Trophoblast cell (in vitro differentiated cells and primary cell): Measurements from ENCODE around the gene IRS1.

Experiments
- DNase-seq, 2 donors: peaks; one replicate each; pipeline ENCODE4 v3.0.0-alpha.2; 2016
- H2AFZ ChIP-seq: 2 replicates; pipeline ENCODE4 v1.6.1; 2013; ENCODE audit warnings: low read length, moderate library complexity, mild to moderate bottlenecking; ENCODE audit not compliant: insufficient read depth, poor library complexity
- H2AK5ac ChIP-seq: 2 replicates; pipeline ENCODE4 v1.6.1; 2013; ENCODE audit warnings: mild to moderate bottlenecking, low read length
- H2BK120ac ChIP-seq: 2 replicates; pipeline ENCODE4 v1.6.1; 2013; ENCODE audit warnings: low read length, mild to moderate bottlenecking, moderate library complexity; ENCODE audit not compliant: insufficient read depth, poor library complexity
- H2BK12ac ChIP-seq: 2 replicates; pipeline ENCODE4 v1.6.1; 2013; ENCODE audit warnings: mild to moderate bottlenecking, low read length, moderate library complexity
- H2BK5ac ChIP-seq: 2 replicates; pipeline ENCODE4 v1.6.1; 2013; ENCODE audit warnings: low read length, low read depth, moderate library complexity, mild to moderate bottlenecking; ENCODE audit not compliant: poor library complexity
- H3K14ac ChIP-seq: 2 replicates; pipeline ENCODE4 v1.6.1; 2013; ENCODE audit warnings: mild to moderate bottlenecking, low read length
- H3K18ac ChIP-seq: 2 replicates; pipeline ENCODE4 v1.6.1; 2013; ENCODE audit warnings: mild to moderate bottlenecking, low read length
- H3K23ac ChIP-seq: 2 replicates; pipeline ENCODE4 v1.6.1; 2013; ENCODE audit warnings: low read length
- H3K27ac ChIP-seq: 2 replicates; pipeline ENCODE4 v1.5.1; 2013; ENCODE audit warnings: low read depth, mild to moderate bottlenecking, inconsistent platforms, low read length, moderate library complexity
- H3K27me3 ChIP-seq: 2 replicates; pipeline ENCODE4 v1.6.1; 2013; ENCODE audit warnings: inconsistent platforms, mild to moderate bottlenecking, low read length, moderate library complexity; ENCODE audit not compliant: insufficient read depth
- H3K36me3 ChIP-seq, 2 experiments: 1 replicate in 1 of 2; 2 replicates in 1 of 2; pipeline ENCODE4 v1.6.1; 2013; ENCODE audit warnings: low read length in 2 of 2, mild to moderate bottlenecking in 2 of 2, moderate library complexity in 1 of 2; ENCODE audit not compliant: insufficient read depth in 2 of 2, control insufficient read depth in 1 of 2
- H3K4ac ChIP-seq: 2 replicates; pipeline ENCODE4 v1.6.1; 2013; ENCODE audit warnings: low read depth, mild to moderate bottlenecking, low read length, moderate library complexity
- H3K4me1 ChIP-seq, 2 experiments: 1 replicate in 1 of 2; 2 replicates in 1 of 2; pipeline ENCODE4 v1.6.1; 2013; ENCODE audit warnings: low read length in 2 of 2, mild to moderate bottlenecking in 2 of 2, moderate library complexity in 1 of 2; ENCODE audit not compliant: insufficient read depth in 2 of 2, control insufficient read depth in 1 of 2
- H3K4me2 ChIP-seq: 2 replicates; pipeline ENCODE4 v1.6.1; 2013; ENCODE audit warnings: inconsistent platforms, mild to moderate bottlenecking, low read length, moderate library complexity
- H3K4me3 ChIP-seq: 2 replicates; pipeline ENCODE4 v1.5.1; 2013; ENCODE audit warnings: mild to moderate bottlenecking, low read depth, low read length, inconsistent platforms
- H3K79me1 ChIP-seq: one replicate; pipeline ENCODE4 v1.6.1; 2013; ENCODE audit warnings: low read length
- H3K79me2 ChIP-seq: 2 replicates; pipeline ENCODE4 v1.6.1; 2013; ENCODE audit warnings: low read length, mild to moderate bottlenecking; ENCODE audit not compliant: control insufficient read depth, insufficient read depth, poor library complexity
- H3K9ac ChIP-seq: 2 replicates; pipeline ENCODE4 v1.6.1; 2013; ENCODE audit warnings: mild to moderate bottlenecking, low read length
- H3K9me3 ChIP-seq: 2 replicates; pipeline ENCODE4 v1.6.1; 2013; ENCODE audit warnings: low read depth, mild to moderate bottlenecking, control low read depth, inconsistent platforms, low read length; ENCODE audit not compliant: insufficient read depth
- H4K12ac ChIP-seq: 2 replicates; pipeline ENCODE4 v1.6.1; 2013; ENCODE audit warnings: low read depth, mild to moderate bottlenecking, low read length, moderate library complexity
- H4K8ac ChIP-seq: 2 replicates; pipeline ENCODE4 v1.6.1; 2013; ENCODE audit warnings: low read depth, mild to moderate bottlenecking, low read length, moderate library complexity
- H4K91ac ChIP-seq: one replicate; pipeline ENCODE4 v1.6.1; 2013; ENCODE audit warnings: low read depth, mild to moderate bottlenecking, low read length, moderate library complexity
- WGBS: extraction: QIAGEN DNeasy Blood & Tissue Kit; methylation state at CpG from one replicate; pipeline ENCODE4 v1.1.7; 2013; ENCODE audit warnings: missing lambda C conversion rate; ENCODE audit not compliant: insufficient read length, insufficient coverage; ENCODE audit errors: extremely low coverage; 5-methylcytosine and 5-hydroxymethylcytosine counted together

Gene IRS1

DNA sequence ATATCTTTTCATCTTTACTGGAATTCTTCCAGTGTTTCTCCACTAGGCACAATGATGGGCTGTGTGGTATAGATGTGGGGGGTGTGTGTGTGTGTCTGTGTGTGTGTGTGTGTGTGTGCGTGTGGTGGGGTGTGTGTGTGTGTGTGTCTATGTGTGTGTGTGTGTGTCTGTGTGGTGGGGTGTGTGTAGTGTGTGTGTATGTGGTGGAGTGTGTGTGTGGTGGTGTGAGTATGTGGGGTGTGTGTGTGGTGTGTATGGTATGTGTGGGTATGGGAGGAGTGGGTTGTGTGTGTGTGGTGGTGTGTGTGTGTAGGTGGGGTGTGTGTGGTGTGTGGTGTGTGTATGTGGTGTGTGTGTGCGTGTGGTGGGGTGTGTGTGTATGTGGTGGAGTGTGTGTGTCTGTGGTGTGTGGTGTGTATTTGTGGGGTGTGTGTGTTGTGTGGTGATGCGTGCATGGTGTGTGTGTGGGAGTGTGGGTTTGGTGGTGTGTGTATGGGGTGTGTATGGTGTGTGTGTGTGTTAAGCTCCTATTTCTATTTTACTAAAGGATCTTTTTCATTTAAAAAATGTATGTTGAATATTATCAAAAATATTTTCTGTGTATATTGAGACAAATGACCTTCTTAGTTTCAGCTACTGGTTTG lies 84.2 kb downstream of the IRS1 start:
- Histone ChIP-seq H3K79me2 (no peaks in the 10 kb centered on the region), H3K79me1 (no peaks in the 10 kb centered on the region), H4K12ac (no peak overlapping the region), H3K36me3 (no peaks in the 10 kb centered on the region), H3K4me2 (no peak overlapping the region), H3K18ac (no peak overlapping the region), H2AK5ac (peak overlapping the region; percentile 87), H4K91ac (no peak overlapping the region), H3K27ac (no peak overlapping the region), H4K8ac (no peak overlapping the region), H3K14ac (peak overlapping the region; percentile 20), H3K4me1 (no peaks in the 10 kb centered on the region), H2BK120ac (no peak overlapping the region), H3K4me3 (peak overlapping the region; percentile 67), H3K9me3 (peaks cover 5% of the 10 kb centered on the region), H3K27me3 (no peaks in the 10 kb centered on the region), H2AFZ (no peak overlapping the region), H3K23ac (peak overlapping the region; percentile 5), H3K4ac (no peak overlapping the region), H2BK12ac (no peak overlapping the region), H3K9ac (no peak overlapping the region), H2BK5ac (no peak overlapping the region)
- no peak for DNase-seq
- WGBS = 100% methylated on average over 1 of the region's 3 CpGs

- Histone ChIP-seq H3K4me1 (no peaks in the 10 kb centered on the region), H3K4ac (no peak overlapping the region), H3K9ac (no peak overlapping the region), H4K12ac (no peak overlapping the region), H3K36me3 (no peaks in the 10 kb centered on the region), H3K27me3 (no peaks in the 10 kb centered on the region), H3K23ac (no peak overlapping the region), H3K14ac (no peak overlapping the region), H3K9me3 (peaks cover 5% of the 10 kb centered on the region), H2BK12ac (no peak overlapping the region), H3K79me1 (no peaks in the 10 kb centered on the region), H2AFZ (no peak overlapping the region), H3K18ac (no peak overlapping the region), H3K79me2 (no peaks in the 10 kb centered on the region), H4K8ac (no peak overlapping the region), H2BK120ac (no peak overlapping the region), H3K4me2 (no peak overlapping the region), H2AK5ac (no peak overlapping the region), H3K4me3 (no peak overlapping the region), H3K27ac (no peak overlapping the region), H2BK5ac (no peak overlapping the region), H4K91ac (no peak overlapping the region)
- no peak for DNase-seq
- WGBS = no CpG with 5 or more reads among the region's 1 CpG
These were observed 86.7 kb downstream of the IRS1 start for GRCh38 chr2:226712941-226713340.

- H4K8ac ChIP-seq = no peak overlapping the region
- no peak overlapping the region for H3K4ac ChIP-seq
- H3K27ac ChIP-seq = no peak overlapping the region
- no CpG with 5 or more reads among the region's 2 CpGs for WGBS
- no peak overlapping the region for H2AFZ ChIP-seq
- H3K4me3 ChIP-seq = no peak overlapping the region
- H3K79me1 ChIP-seq = no peaks in the 10 kb centered on the region
- H2BK12ac ChIP-seq = no peak overlapping the region
- no peaks in the 10 kb centered on the region for H3K4me1 ChIP-seq
- H3K18ac ChIP-seq = no peak overlapping the region
- peaks cover 5% of the 10 kb centered on the region for H3K9me3 ChIP-seq
- no peak overlapping the region for H2BK5ac ChIP-seq
- no peak overlapping the region for H2BK120ac ChIP-seq
- no peak overlapping the region for H4K91ac ChIP-seq
- no peaks in the 10 kb centered on the region for H3K27me3 ChIP-seq
- no peak overlapping the region for H3K23ac ChIP-seq
- no peaks in the 10 kb centered on the region for H3K79me2 ChIP-seq
- H4K12ac ChIP-seq = no peak overlapping the region
- no peak for DNase-seq
- no peak overlapping the region for H3K4me2 ChIP-seq
- no peaks in the 10 kb centered on the region for H3K36me3 ChIP-seq
- H3K9ac ChIP-seq = no peak overlapping the region
- H3K14ac ChIP-seq = no peak overlapping the region
- H2AK5ac ChIP-seq = no peak overlapping the region
These were observed 87.9 kb downstream of the IRS1 start for GRCh38 chr2:226711606-226712296.

DNA sequence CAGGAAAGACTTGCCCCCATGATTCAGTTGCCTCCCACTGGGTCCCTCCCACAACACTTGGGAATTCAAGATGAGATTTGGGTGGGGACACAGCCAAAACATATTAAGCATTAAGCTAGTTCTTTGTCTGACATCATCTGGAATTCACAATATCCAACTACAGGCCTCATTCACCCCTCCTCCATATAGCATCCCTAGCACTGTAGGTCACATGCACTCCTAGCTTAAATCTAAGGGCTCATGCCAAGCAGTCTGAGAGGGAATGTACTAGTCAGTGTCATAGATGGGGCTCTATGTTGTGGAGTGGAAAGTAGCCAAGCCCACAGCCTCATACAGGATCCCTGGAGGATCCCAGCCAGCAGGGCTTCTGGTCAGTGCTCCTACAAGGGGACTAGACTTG lies 92.1 kb downstream of the IRS1 start:
- Histone ChIP-seq H4K91ac (no peak overlapping the region), H3K14ac (no peak overlapping the region), H2BK12ac (no peak overlapping the region), H3K4me2 (no peak overlapping the region), H3K79me2 (no peaks in the 10 kb centered on the region), H3K36me3 (no peaks in the 10 kb centered on the region), H3K9me3 (no peaks in the 10 kb centered on the region), H3K23ac (no peak overlapping the region), H3K9ac (no peak overlapping the region), H3K27ac (no peak overlapping the region), H2BK5ac (no peak overlapping the region), H4K8ac (no peak overlapping the region), H3K27me3 (no peaks in the 10 kb centered on the region), H2AFZ (no peak overlapping the region), H2AK5ac (no peak overlapping the region), H3K4ac (no peak overlapping the region), H4K12ac (no peak overlapping the region), H3K4me1 (peaks cover 0 to 2% of the 10 kb centered on the region in 2 experiments), H3K79me1 (no peaks in the 10 kb centered on the region), H3K18ac (no peak overlapping the region), H2BK120ac (no peak overlapping the region), H3K4me3 (no peak overlapping the region)
- no peak for DNase-seq
